Skeletal muscle tissue (tissue), 4 donors: ENCODE data around the gene INAVA. TPM values are rescaled to one million over a fixed set of nuclear protein-coding genes. Genes with fewer than 3 reads are reported as not detected.

Source experiments
- H3K27ac ChIP-seq: one replicate; pipeline ENCODE4 v1.7.0; 2013; ENCODE audit warnings: mild to moderate bottlenecking, low read depth, low read length, inconsistent platforms
- H3K27me3 ChIP-seq, 3 donors: one replicate each; pipeline ENCODE4 v1.7.0; 2013; ENCODE audit warnings: low read length in 3 of 3; ENCODE audit not compliant: control insufficient read depth in 3 of 3, insufficient read depth in 3 of 3
- H3K36me3 ChIP-seq, 3 donors: one replicate each; pipeline ENCODE4 v1.7.0; 2013; ENCODE audit warnings: low read length in 3 of 3; ENCODE audit not compliant: control insufficient read depth in 3 of 3, insufficient read depth in 3 of 3
- H3K4me1 ChIP-seq, 3 donors: one replicate each; pipeline ENCODE4 v1.7.0; 2013; ENCODE audit warnings: low read length in 3 of 3, mild to moderate bottlenecking in 3 of 3; ENCODE audit not compliant: control insufficient read depth in 3 of 3, insufficient read depth in 3 of 3
- H3K4me3 ChIP-seq, 3 donors: one replicate each; pipeline ENCODE4 v1.7.0; 2013; ENCODE audit warnings: low read length in 3 of 3
- H3K9ac ChIP-seq, 3 donors: one replicate each; pipeline ENCODE4 v1.7.0; 2013; ENCODE audit warnings: low read length in 3 of 3, mild to moderate bottlenecking in 3 of 3, moderate library complexity in 2 of 3, low read depth in 1 of 3
- H3K9me3 ChIP-seq, 3 donors: one replicate each; pipeline ENCODE4 v1.7.0; 2013; ENCODE audit warnings: low read length in 3 of 3; ENCODE audit not compliant: control insufficient read depth in 3 of 3
- total RNA-seq: library from RNA; depleted of rRNA; stranded (reverse); fragments of >200 nt; gene quantifications from one replicate; pipeline ENCODE4 v1.2.3, GENCODE V29; 2014
- donor health status: Osteomylitis.

The INAVA gene
- total RNA-seq, 1 donor from 2014 or later, result 0.52 TPM

DNA sequence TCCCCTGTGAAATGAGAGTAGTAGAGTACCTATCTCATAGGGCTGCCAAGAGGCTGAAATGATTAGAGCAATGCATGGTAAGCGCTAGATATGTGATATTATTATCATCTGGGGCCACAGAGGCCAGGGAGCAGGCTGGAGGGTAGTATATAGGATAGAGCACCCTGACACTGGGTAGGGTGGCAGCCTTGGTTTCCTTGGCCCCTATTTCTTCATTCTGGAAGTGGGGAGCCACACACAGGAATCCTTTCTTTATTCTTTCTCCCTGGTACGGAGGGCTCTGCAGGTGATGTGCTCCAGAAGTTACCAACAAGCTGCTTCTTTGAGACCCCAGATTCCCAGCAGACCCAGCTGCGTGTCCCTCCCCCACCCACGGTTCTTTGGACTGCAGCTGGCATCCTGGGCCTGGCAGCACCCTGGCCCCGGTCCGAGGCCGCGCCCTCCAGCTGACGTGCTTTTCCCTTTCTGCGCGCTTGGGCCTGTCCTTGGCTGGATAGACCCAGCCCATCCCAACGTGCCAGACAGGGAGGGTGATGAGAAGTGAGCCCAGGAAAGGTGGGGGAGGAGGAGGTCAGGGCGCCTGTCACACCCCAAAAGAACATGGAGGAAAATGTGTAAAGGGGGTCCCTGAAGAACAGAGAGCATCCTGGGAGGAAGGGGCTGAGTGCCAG is 18.2 kb downstream of the INAVA start:
- no peak overlapping the region for H3K9ac ChIP-seq
- H3K27ac ChIP-seq, result no peak overlapping the region
- no peaks in the 10 kb centered on the region for H3K36me3 ChIP-seq
- H3K27me3 ChIP-seq, result no peaks in the 10 kb centered on the region
- H3K4me3 ChIP-seq, result no peak overlapping the region
- H3K9me3 ChIP-seq, result no peaks in the 10 kb centered on the region
- peaks cover 5 to 6% (median 5%) of the 10 kb centered on the region in 3 donors for H3K4me1 ChIP-seq

DNA sequence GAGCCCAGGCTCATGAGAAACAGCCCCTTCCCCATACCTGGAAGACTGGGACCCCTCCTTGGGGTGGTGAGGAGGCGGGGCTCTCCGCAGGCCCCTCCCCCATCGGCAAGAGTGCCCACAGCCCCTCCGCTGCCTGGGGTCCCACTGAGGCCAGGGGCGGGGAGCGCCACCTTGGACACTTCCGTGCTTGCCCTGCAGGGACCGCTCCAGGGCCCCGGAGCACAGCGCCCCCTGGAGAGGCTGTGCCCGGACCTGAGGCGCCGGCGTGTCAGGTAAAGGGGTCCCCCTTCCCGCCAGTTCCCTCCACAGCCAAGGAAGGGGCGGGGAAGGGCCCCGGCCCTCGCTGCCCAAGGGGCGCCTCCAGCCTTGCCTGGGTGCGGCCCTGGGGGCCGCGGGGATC is 21.5 kb downstream of the INAVA start:
- H3K9me3 ChIP-seq, result no peaks in the 10 kb centered on the region
- H3K27ac ChIP-seq, result no peak overlapping the region
- no peaks in the 10 kb centered on the region for H3K36me3 ChIP-seq
- no peak overlapping the region for H3K9ac ChIP-seq
- no peaks in the 10 kb centered on the region for H3K27me3 ChIP-seq
- H3K4me3 ChIP-seq, result no peak overlapping the region
- H3K4me1 ChIP-seq, result peaks cover 5 to 6% (median 5%) of the 10 kb centered on the region in 3 donors

DNA sequence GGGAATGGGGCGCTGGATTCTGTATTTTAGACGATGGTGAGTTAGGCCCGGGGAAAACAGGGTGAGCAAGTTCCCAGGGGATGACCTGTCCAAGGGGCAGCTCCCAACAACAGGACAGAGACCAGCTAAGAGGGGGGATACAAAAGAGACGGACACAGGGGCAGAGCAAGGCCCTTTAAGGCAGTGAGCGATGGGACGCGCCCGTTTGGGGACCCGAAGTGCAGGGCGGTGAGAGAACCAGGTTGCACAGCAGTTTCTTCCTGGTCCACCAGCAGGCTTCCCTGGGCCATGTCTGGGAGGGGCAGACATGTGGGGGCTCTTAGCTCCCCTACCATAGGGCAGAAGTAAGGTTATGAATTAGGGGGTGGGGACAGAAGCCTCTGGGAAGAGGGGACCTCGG is 22.0 kb downstream of the INAVA start:
- Histone ChIP-seq H3K36me3 (no peaks in the 10 kb centered on the region), H3K4me3 (no peak overlapping the region), H3K27me3 (no peaks in the 10 kb centered on the region), H3K9ac (no peak overlapping the region), H3K9me3 (no peaks in the 10 kb centered on the region), H3K27ac (no peak overlapping the region), H3K4me1 (peaks cover 5 to 6% (median 5%) of the 10 kb centered on the region in 3 donors)

DNA sequence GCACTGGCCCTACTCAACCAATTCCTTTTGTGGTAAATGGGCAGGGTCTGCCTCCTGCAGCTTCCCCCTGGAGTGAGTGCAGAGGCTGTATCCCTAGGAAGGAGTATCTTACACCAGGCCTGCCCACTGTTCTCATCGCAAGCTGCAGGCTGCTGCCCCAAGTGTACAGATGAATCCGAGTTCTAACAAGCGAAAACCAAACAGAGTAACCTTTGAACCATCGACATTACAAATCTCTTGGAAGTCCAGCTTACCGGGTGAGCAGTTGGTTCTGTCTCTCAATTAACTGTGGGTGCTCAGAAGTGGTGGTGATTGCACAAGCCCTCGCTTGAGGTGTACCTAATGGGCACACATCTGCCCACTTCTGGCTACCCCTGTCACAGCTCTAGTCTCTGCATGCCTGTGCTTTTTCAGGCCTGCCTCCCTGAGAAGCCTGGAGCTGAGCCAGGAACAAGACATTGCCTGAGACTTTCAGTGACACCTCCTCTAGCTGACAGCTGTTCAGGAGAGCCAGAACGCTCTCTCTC is 22.7 kb downstream of the INAVA start:
- Histone ChIP-seq H3K9me3 (no peaks in the 10 kb centered on the region), H3K4me1 (peaks cover 5 to 6% (median 5%) of the 10 kb centered on the region in 3 donors), H3K4me3 (no peak overlapping the region), H3K36me3 (no peaks in the 10 kb centered on the region), H3K27me3 (no peaks in the 10 kb centered on the region), H3K9ac (peak overlapping the region in 1 of 3 donors; percentile 51), H3K27ac (peak overlapping the region; percentile 9)

DNA sequence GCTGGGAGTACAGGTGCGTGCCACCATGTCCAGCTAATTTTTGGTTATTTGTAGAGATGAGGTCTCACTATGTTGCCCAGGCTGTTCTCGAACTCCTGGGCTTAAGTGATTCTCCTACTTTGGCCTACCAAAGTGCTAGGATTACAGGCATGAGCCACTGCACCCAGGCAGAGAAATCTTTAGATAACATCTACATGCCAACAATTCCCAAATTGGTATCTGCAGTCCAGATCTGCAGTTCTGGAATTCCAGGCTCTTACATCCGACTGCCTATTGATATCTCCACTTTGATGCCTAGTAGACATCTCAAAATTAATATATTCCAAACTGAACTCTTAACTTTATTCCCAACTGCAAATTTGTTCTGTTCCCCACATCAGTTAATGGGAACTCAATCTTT is 23.3 kb downstream of the INAVA start:
- Histone ChIP-seq H3K4me1 (peaks cover 5 to 6% (median 5%) of the 10 kb centered on the region in 3 donors), H3K36me3 (no peaks in the 10 kb centered on the region), H3K9ac (no peak overlapping the region), H3K4me3 (no peak overlapping the region), H3K27me3 (no peaks in the 10 kb centered on the region), H3K9me3 (no peaks in the 10 kb centered on the region), H3K27ac (no peak overlapping the region)

DNA sequence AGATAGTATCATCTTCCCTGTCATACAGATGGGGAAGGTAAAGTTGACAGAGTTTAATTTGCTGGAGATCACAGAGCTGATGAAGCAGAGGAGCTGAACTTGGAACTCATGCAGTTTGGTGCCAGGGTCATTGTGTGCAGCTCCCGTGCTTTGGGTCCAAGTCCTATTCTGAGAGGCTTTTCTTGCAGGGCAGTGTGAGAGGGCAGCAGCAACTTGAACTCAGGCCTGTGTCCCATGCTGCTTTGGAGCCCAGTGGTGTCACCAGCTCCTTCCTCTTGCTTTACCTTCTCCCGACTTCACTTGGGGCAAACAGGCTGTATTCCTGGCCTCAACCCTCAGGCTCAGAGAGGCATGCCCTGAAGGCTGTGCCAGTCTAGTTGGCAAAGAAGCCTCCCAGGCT is 24.7 kb downstream of the INAVA start:
- peaks cover 2 to 6% (median 5%) of the 10 kb centered on the region in 3 donors for H3K4me1 ChIP-seq
- no peaks in the 10 kb centered on the region for H3K27me3 ChIP-seq
- no peak overlapping the region for H3K9ac ChIP-seq
- no peak overlapping the region for H3K27ac ChIP-seq
- H3K36me3 ChIP-seq, result no peaks in the 10 kb centered on the region
- H3K4me3 ChIP-seq, result no peak overlapping the region
- no peaks in the 10 kb centered on the region for H3K9me3 ChIP-seq

DNA sequence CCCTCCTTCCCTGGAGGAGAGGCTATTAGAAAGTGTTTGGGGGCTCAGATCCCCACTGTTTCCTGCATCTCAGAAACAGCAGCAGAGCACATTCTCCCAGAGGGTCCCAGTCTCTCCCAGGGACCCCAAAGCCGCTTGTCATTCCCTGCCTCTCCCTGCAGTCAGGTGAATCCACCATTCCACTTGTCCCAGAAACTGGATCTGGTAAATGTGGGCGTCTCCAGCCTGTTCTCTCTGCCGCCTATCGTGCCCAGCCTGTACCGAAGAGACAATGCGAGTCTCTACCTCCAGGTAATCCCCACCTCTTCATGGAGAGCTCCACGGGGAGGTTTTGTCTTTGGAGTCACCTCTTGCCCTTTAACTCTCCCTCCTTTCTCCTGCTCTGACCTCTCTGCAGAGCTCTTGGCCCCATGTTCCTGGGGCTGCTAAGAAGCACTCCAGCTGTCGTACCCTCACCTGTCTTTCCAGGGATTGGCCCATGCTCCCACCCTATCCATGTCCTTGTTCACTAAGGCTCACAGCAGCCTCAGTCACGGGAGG is 26.9 kb downstream of the INAVA start:
- Histone ChIP-seq H3K27me3 (no peaks in the 10 kb centered on the region), H3K27ac (no peak overlapping the region), H3K4me1 (peaks cover 2 to 6% (median 5%) of the 10 kb centered on the region in 3 donors), H3K4me3 (no peak overlapping the region), H3K9ac (no peak overlapping the region), H3K36me3 (no peaks in the 10 kb centered on the region), H3K9me3 (no peaks in the 10 kb centered on the region)

DNA sequence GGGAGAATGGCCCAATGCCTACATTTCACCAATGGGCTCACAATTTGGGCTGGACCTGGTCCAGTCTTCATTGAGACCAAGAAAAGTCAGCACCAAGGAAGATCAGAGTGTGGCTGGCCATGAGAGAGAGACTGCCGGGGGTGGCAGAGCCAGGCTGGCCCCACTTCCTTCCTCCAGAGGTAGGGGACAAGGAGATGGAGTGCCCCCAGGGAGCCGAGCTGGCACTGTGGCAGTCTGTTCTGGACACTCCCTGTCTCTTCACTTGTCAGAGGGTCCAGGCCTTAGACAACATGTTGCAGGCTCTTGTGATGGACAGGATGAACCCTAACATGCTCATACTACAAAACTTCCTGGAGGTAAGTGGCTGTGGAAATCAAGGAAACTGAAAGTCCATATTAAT is 27.7 kb downstream of the INAVA start:
- no peaks in the 10 kb centered on the region for H3K36me3 ChIP-seq
- H3K9me3 ChIP-seq, result no peaks in the 10 kb centered on the region
- no peak overlapping the region for H3K27ac ChIP-seq
- no peaks in the 10 kb centered on the region for H3K27me3 ChIP-seq
- H3K4me3 ChIP-seq, result no peak overlapping the region
- no peak overlapping the region for H3K9ac ChIP-seq
- H3K4me1 ChIP-seq, result peaks cover under 1 to 2% (median 2%) of the 10 kb centered on the region in 3 donors

DNA sequence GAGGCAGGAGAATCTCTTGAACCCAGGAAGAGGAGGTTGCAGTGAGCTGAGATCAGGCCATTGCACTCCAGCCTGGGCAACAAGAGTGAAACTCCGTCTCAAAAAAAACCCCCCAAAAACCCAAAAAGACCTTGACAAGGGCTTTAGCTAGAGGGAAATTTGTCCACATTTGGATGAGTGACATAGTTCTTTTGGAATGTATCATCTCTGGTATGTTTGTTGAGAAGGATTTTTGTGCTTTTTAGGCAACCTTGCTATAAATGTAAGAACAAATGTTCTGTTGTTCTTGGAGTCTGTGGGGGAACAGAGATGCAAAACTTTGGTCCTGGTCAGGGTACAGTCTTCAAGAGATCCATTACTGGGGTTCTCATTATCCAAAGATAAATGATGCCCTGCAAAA is 28.9 kb downstream of the INAVA start:
- no peaks in the 10 kb centered on the region for H3K36me3 ChIP-seq
- no peak overlapping the region for H3K4me3 ChIP-seq
- no peak overlapping the region for H3K27ac ChIP-seq
- no peak overlapping the region for H3K9ac ChIP-seq
- H3K4me1 ChIP-seq, result no peaks in the 10 kb centered on the region
- H3K27me3 ChIP-seq, result no peaks in the 10 kb centered on the region
- H3K9me3 ChIP-seq, result no peaks in the 10 kb centered on the region

DNA sequence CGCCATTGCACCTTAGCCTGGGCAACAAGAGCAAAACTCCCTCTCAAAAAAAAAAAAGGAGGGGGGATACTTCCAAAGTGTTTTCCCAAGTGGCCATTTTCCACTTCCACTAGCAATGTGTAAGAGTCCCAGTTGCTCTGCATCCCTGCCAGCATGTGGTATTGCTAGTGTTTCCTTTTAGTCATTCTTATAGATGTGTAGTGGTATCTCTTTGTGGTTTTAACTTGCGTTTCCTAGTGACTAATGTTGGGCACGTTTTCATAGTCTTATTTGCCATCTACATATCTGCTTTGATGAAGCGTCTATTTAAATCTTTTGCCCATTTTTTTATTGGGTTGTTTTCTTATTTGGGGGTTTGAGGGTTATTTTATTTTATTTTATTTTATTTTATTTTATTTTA is 31.1 kb downstream of the INAVA start:
- H3K27ac ChIP-seq, result no peak overlapping the region
- peaks cover 0 to 7% (median 5%) of the 10 kb centered on the region in 3 donors for H3K4me1 ChIP-seq
- no peak overlapping the region for H3K9ac ChIP-seq
- H3K36me3 ChIP-seq, result no peaks in the 10 kb centered on the region
- no peak overlapping the region for H3K4me3 ChIP-seq
- H3K9me3 ChIP-seq, result no peaks in the 10 kb centered on the region
- no peaks in the 10 kb centered on the region for H3K27me3 ChIP-seq
